ENCODE results near the gene SPIB.

DNA sequence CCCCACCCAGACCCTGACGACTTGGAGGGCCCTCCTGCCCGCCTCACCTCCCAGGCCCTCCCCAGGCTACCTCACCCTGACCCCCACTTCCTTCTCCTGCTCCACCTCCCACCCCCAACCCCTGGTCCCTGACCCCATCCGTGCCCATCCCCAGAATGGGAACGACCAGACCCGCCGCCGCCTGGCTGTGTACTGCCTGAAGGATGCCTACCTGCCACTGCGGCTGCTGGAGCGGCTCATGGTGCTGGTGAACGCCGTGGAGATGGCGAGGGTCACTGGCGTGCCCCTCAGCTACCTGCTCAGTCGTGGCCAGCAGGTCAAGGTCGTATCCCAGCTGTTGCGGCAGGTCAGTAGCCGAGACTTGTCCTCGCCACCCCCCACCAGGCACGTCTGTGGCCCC, 11.9 kb upstream of the SPIB start:
- TF ChIP-seq, protein P1, sequence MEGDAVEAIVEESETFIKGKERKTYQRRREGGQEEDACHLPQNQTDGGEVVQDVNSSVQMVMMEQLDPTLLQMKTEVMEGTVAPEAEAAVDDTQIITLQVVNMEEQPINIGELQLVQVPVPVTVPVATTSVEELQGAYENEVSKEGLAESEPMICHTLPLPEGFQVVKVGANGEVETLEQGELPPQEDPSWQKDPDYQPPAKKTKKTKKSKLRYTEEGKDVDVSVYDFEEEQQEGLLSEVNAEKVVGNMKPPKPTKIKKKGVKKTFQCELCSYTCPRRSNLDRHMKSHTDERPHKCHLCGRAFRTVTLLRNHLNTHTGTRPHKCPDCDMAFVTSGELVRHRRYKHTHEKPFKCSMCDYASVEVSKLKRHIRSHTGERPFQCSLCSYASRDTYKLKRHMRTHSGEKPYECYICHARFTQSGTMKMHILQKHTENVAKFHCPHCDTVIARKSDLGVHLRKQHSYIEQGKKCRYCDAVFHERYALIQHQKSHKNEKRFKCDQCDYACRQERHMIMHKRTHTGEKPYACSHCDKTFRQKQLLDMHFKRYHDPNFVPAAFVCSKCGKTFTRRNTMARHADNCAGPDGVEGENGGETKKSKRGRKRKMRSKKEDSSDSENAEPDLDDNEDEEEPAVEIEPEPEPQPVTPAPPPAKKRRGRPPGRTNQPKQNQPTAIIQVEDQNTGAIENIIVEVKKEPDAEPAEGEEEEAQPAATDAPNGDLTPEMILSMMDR (IDR thresholded peaks at IDR 0.05), result no peak
- no peak for TF ChIP-seq POLR2A (IDR thresholded peaks at IDR 0.05)
